HepG2 (cell line): ENCODE measurements around the gene CPXM2. TPM values are rescaled to one million over a fixed set of nuclear protein-coding genes. Genes with fewer than 3 reads are reported as not detected.

ENCODE experiments used
- ATAC-seq: fragments of 200-7000 bp; cut with Tn5 transposase; 3 replicates; pipeline ENCODE4 v1.9.1; 2020; ENCODE audit warnings: mild to moderate bottlenecking, moderate library complexity
- BruUV-seq: library from RNA; stranded (reverse); fragments of 400-500 nt; replicated peaks from 2 replicates; lab custom pipeline; 2021; lab: Mats Ljungman, UMichigan
- CTCF ChIA-PET: fragments of 300-600 bp; formaldehyde crosslinking; extraction: SDS; loops from one replicate; lab custom pipeline; 2021; ENCODE audit warnings: low total read pairs, inconsistent platforms, low intra/inter-chr PET ratio; lab: Yijun Ruan, JAX
- POLR2A ChIA-PET: fragments of 350-600 bp; sonication (Branson Sonifier 250); formaldehyde crosslinking; loops from one replicate; lab custom pipeline; 2020; ENCODE audit warnings: antibody characterized with exemption, inconsistent platforms; lab: Yijun Ruan, JAX
- DNase-seq: peaks from one replicate; pipeline ENCODE4 v3.0.0-alpha.2; 2015; ENCODE audit warnings: low spot score
- FAIRE-seq: peaks from 3 replicates; lab custom pipeline; 2011; peaks lifted over from hg19 to GRCh38; lab: Jason Lieb, UNC
- H2AFZ ChIP-seq: one replicate; pipeline ENCODE4 v1.6.1; 2011; ENCODE audit warnings: low read length, inconsistent platforms
- H3K27ac ChIP-seq: fragments of 300-600 bp; 3 replicates; pipeline ENCODE4 v1.8.0; 2011; ENCODE audit warnings: mixed run types, mild to moderate bottlenecking, mixed read lengths, low read length, inconsistent platforms; ENCODE audit not compliant: insufficient read depth; ENCODE audit errors: extremely low read length
- H3K27me3 ChIP-seq, 2 experiments: fragments of 200-600 bp in 1 of 2; 2 replicates in 1 of 2; 3 replicates in 1 of 2; pipeline versions ENCODE4 v1.6.0 to v1.8.0; 2011; ENCODE audit warnings: low read length in 2 of 2, mild to moderate bottlenecking in 2 of 2, moderate library complexity in 2 of 2, inconsistent platforms in 1 of 2; ENCODE audit not compliant: insufficient read depth in 2 of 2, control insufficient read depth in 1 of 2
- H3K36me3 ChIP-seq, 2 experiments: fragments of 200-600 bp in 1 of 2; replicated peaks in 1 of 2; 2 replicates in 1 of 2; 3 replicates in 1 of 2; pipeline versions ENCODE4 v1.5.1 to v1.8.0; 2011; ENCODE audit warnings: low read length in 2 of 2, inconsistent platforms in 1 of 2; ENCODE audit not compliant: insufficient read depth in 2 of 2, control insufficient read depth in 1 of 2
- H3K4me1 ChIP-seq: 2 replicates; pipeline ENCODE4 v1.5.1; 2012; ENCODE audit warnings: low read length, inconsistent platforms; ENCODE audit not compliant: insufficient read depth
- H3K4me2 ChIP-seq: 2 replicates; pipeline ENCODE4 v1.6.0; 2011; ENCODE audit warnings: low read depth, low read length, inconsistent platforms
- H3K4me3 ChIP-seq, 3 experiments: fragments of 200-600 bp in 1 of 3; sonication (generic), shearing (Covaris generic) in 1 of 3; replicated peaks in 1 of 3; 2 replicates each; pipeline ENCODE4 v1.5.1; 2011 to 2016; ENCODE audit warnings: low read length in 3 of 3, inconsistent platforms in 2 of 3, low read depth in 2 of 3, mild to moderate bottlenecking in 2 of 3, control low read depth in 1 of 3, mixed read lengths in 1 of 3; ENCODE audit not compliant: insufficient read depth in 1 of 3
- H3K79me2 ChIP-seq: one replicate; pipeline ENCODE4 v1.6.1; 2011; ENCODE audit warnings: low read length, inconsistent platforms; ENCODE audit not compliant: insufficient read depth
- H3K9ac ChIP-seq: 2 replicates; pipeline ENCODE4 v1.6.0; 2011; ENCODE audit warnings: mild to moderate bottlenecking, low read depth, low read length, inconsistent platforms; ENCODE audit not compliant: insufficient read depth
- H3K9me3 ChIP-seq: 2 replicates; pipeline ENCODE4 v1.5.1; 2012; ENCODE audit warnings: mild to moderate bottlenecking, low read length
- H4K20me1 ChIP-seq: 2 replicates; pipeline ENCODE4 v1.6.0; 2011; ENCODE audit warnings: inconsistent platforms, mild to moderate bottlenecking, low read length, moderate library complexity; ENCODE audit not compliant: insufficient read depth
- ATRX ChIP-seq: sonication (generic); formaldehyde crosslinking; IDR thresholded peaks from 2 replicates; pipeline ENCODE4 v1.4.0; 2020; ENCODE audit warnings: missing genetic modification reagents, borderline replicate concordance
- CC2D1A ChIP-seq: sonication (generic); formaldehyde crosslinking; IDR thresholded peaks from 2 replicates; pipeline ENCODE4 v1.8.1; 2023; ENCODE audit warnings: mild to moderate bottlenecking, missing genetic modification reagents
- CHD2 ChIP-seq: IDR thresholded peaks from 2 replicates; pipeline ENCODE4 v1.6.1; 2011; ENCODE audit warnings: low read depth, low read length, improper control_type of control experiment
- ERF ChIP-seq: IDR thresholded peaks from 2 replicates; pipeline ENCODE4 v1.6.1; 2018; ENCODE audit warnings: missing biosample characterization, missing genetic modification reagents
- MEF2D ChIP-seq: sonication (generic); formaldehyde crosslinking; IDR thresholded peaks from 2 replicates; pipeline ENCODE4 v1.5.1; 2020; ENCODE audit warnings: mild to moderate bottlenecking, missing genetic modification reagents
- THAP9 ChIP-seq: sonication (generic); formaldehyde crosslinking; IDR thresholded peaks from 2 replicates; pipeline ENCODE4; 2020; ENCODE audit warnings: missing genetic modification reagents, mild to moderate bottlenecking, borderline replicate concordance
- TMF1 ChIP-seq: sonication (generic); formaldehyde crosslinking; IDR thresholded peaks from 2 replicates; pipeline ENCODE4 v1.8.1; 2022; ENCODE audit warnings: low read depth, missing genetic modification reagents
- TRAFD1 ChIP-seq: sonication (generic); formaldehyde crosslinking; IDR thresholded peaks from 2 replicates; pipeline ENCODE4 v1.5.1; 2020; ENCODE audit warnings: missing genetic modification reagents, mild to moderate bottlenecking, borderline replicate concordance
- ZBTB25 ChIP-seq: IDR thresholded peaks from 2 replicates; pipeline ENCODE4 v1.6.1; 2018; ENCODE audit warnings: missing genetic modification reagents
- ZFY ChIP-seq: sonication (generic); formaldehyde crosslinking; IDR thresholded peaks from 2 replicates; pipeline ENCODE4 v1.4.0; 2020; ENCODE audit warnings: missing genetic modification reagents
- ZNF17 ChIP-seq: sonication (generic); formaldehyde crosslinking; IDR thresholded peaks from 2 replicates; pipeline ENCODE4 v1.5.0; 2020; ENCODE audit warnings: mild to moderate bottlenecking, missing genetic modification reagents
- ZNF18 ChIP-seq: sonication (generic); formaldehyde crosslinking; IDR thresholded peaks from 2 replicates; pipeline ENCODE4 v1.8.0; 2022; ENCODE audit warnings: mild to moderate bottlenecking, missing genetic modification reagents; ENCODE audit not compliant: insufficient replicate concordance
- ZNF264 ChIP-seq: sonication (generic); formaldehyde crosslinking; IDR thresholded peaks from 2 replicates; pipeline ENCODE4 v1.4.0; 2020; ENCODE audit warnings: missing genetic modification reagents
- ZNF713 ChIP-seq: sonication (generic); formaldehyde crosslinking; IDR thresholded peaks from 2 replicates; pipeline ENCODE4 v1.4.0; 2020; ENCODE audit warnings: mild to moderate bottlenecking, missing genetic modification reagents
- ZNF724P ChIP-seq: sonication (generic); formaldehyde crosslinking; IDR thresholded peaks from 2 replicates; pipeline ENCODE4 v1.8.0; 2022; ENCODE audit warnings: missing genetic modification reagents, borderline replicate concordance
- WGBS: methylation state at CpG from one replicate; pipeline ENCODE4 v1.1.6; 2017; ENCODE audit warnings: low lambda C conversion rate; 5-methylcytosine and 5-hydroxymethylcytosine counted together
- in situ Hi-C: cut with HindIII; loops from 2 replicates; pipeline ENCODE4 v1.10.0; 2017; ENCODE audit warnings: low pct_unique_long_range_greater_than_20kb; ENCODE audit not compliant: extremely low pct_ligation_motif_present
- intact Hi-C: fragments of 100-400 bp; cut with micrococcal nuclease; formaldehyde crosslinking; loops from one replicate; pipeline ENCODE4 v1.10.0; 2022; ENCODE audit not compliant: unreplicated experiment
- polyA plus RNA-seq, 8 experiments: library from polyadenylated mRNA; depleted of rRNA in 3 of 8; stranded (reverse) in 7 of 8; unstranded in 1 of 8; fragments of >200 nt; fragmentation: Illumina TruSeq in 4 of 8; extraction: Trizol in 4 of 8; gene quantifications; 2 replicates each; pipeline versions ENCODE4 v1.2.1 to v1.2.3, GENCODE V29; 2011 to 2016; ENCODE audit warnings: low read depth in 4 of 8, missing spikeins in 1 of 8, mixed read lengths in 1 of 8; ENCODE audit not compliant: insufficient read depth in 1 of 8
- total RNA-seq, 5 experiments: library from RNA; depleted of rRNA; stranded (reverse); fragments of >200 nt; fragmentation: Illumina TruSeq; extraction: Trizol; gene quantifications; 2 replicates each; pipeline ENCODE4 v1.2.3, GENCODE V29; 2016; ENCODE audit warnings: low read depth in 1 of 5

CPXM2 gene
- total and polyA plus RNA-seq, 2 of the 13 experiments (the other 11 are each of a cell fraction or from before 2014, with no cell fraction given) = 0.03 TPM; not detected in 1

GRCh38 chr10:123798856-123799255 is 92.8 kb downstream of the CPXM2 start:
- Histone ChIP-seq H3K36me3 (no peaks in the 10 kb centered on the region), H3K4me1 (no peaks in the 10 kb centered on the region), H3K9ac (no peak overlapping the region), H3K79me2 (no peaks in the 10 kb centered on the region), H2AFZ (no peak overlapping the region), H4K20me1 (no peaks in the 10 kb centered on the region), H3K27ac (no peak overlapping the region), H3K4me2 (no peak overlapping the region), H3K4me3 (no peak overlapping the region), H3K9me3 (no peaks in the 10 kb centered on the region), H3K27me3 (peaks cover 0 to 6% of the 10 kb centered on the region in 2 experiments; a peak in 1 of 5 replicates)
- in situ Hi-C loops (no loop called here), intact Hi-C loops (no loop called here)
- no peak for FAIRE-seq
- DNase-seq = no peak
- no TSS peak for BruUV-seq
- ChIA-PET POLR2A (no interaction called here), CTCF (no interaction called here)
- ATAC-seq = no peak
- WGBS = 0% methylated on average over 1 of the region's 1 CpG
- TF ChIP-seq ZFY (no peak), THAP9 (CRISPR knock-in tag) (no peak), ATRX (no peak), TRAFD1 (CRISPR knock-in tag) (no peak), ZBTB25 (CRISPR knock-in tag) (no peak), CHD2 (no peak), ZNF18 (CRISPR knock-in tag) (no peak), CC2D1A (CRISPR knock-in tag) (no peak), ZNF17 (no peak), TMF1 (CRISPR knock-in tag) (no peak), ERF (CRISPR knock-in tag) (no peak), ZNF724P (CRISPR knock-in tag) (no peak), ZNF264 (CRISPR knock-in tag) (no peak), ZNF713 (no peak), MEF2D (CRISPR knock-in tag) (no peak)
